HL-60 (cell line): ENCODE measurements around the gene NEDD4.

Source experiments
- DNase-seq, 2 experiments: peaks; one replicate each; pipeline ENCODE4 v3.0.0-alpha.2; 2010 to 2020; ENCODE audit warnings: low read depth in 1 of 2, low spot score in 1 of 2
- H3K27ac ChIP-seq: fragments of 250-450 bp; sonication (Bioruptor Pico); replicated peaks from 2 replicates; pipeline ENCODE4 v1.5.1; 2020; ENCODE audit warnings: mild to moderate bottlenecking, moderate library complexity
- H3K27me3 ChIP-seq: fragments of 250-450 bp; sonication (Bioruptor Pico); 2 replicates; pipeline ENCODE4 v1.5.1; 2021; ENCODE audit warnings: mild to moderate bottlenecking, moderate library complexity; ENCODE audit not compliant: insufficient read depth, poor library complexity, severe bottlenecking
- H3K4me3 ChIP-seq: replicated peaks from 2 replicates; pipeline ENCODE4 v1.5.1; 2011; ENCODE audit warnings: mild to moderate bottlenecking, control low read depth, low read length; ENCODE audit not compliant: insufficient read depth
- CTCF ChIP-seq: IDR thresholded peaks from one replicate; pipeline ENCODE4 v1.5.1; 2011; ENCODE audit warnings: low read length, control low read depth, inconsistent platforms; ENCODE audit not compliant: insufficient read depth
- GABPA ChIP-seq: IDR thresholded peaks from 2 replicates; pipeline ENCODE4 v1.6.1; 2012; ENCODE audit warnings: low read depth
- POLR2AphosphoS5 ChIP-seq: IDR thresholded peaks from 2 replicates; pipeline ENCODE4 v1.6.1; 2012; ENCODE audit warnings: low read depth
- REST ChIP-seq: IDR thresholded peaks from 2 replicates; pipeline ENCODE4 v1.6.1; 2012; ENCODE audit warnings: low read depth; ENCODE audit not compliant: insufficient replicate concordance
- SPI1 ChIP-seq: IDR thresholded peaks from 2 replicates; pipeline ENCODE4 v1.6.1; 2012; ENCODE audit warnings: low read depth, mild to moderate bottlenecking, borderline replicate concordance

NEDD4 gene

GRCh38 chr15:55873024-55873720, 120.2 kb downstream of the NEDD4 start:
- Histone ChIP-seq H3K4me3 (no peak overlapping the region), H3K27me3 (no peaks in the 10 kb centered on the region), H3K27ac (no peak overlapping the region)
- TF ChIP-seq SPI1: no peak
- no peak for TF ChIP-seq GABPA
- TF ChIP-seq POLR2AphosphoS5: no peak
- no peak for TF ChIP-seq REST
- TF ChIP-seq CTCF: no peak
- DNase-seq: no peak

GRCh38 chr15:55872471-55872870, 120.9 kb downstream of the NEDD4 start:
- H3K27ac ChIP-seq: no peak overlapping the region
- H3K27me3 ChIP-seq: no peaks in the 10 kb centered on the region
- TF ChIP-seq POLR2AphosphoS5 (no peak), REST (no peak), GABPA (no peak), SPI1 (no peak), CTCF (no peak)
- DNase-seq: no peak
- H3K4me3 ChIP-seq: no peak overlapping the region

- no peak overlapping the region for H3K27ac ChIP-seq
- no peak for DNase-seq
- TF ChIP-seq POLR2AphosphoS5 (no peak), REST (no peak), GABPA (no peak), CTCF (no peak), SPI1 (no peak)
- no peak overlapping the region for H3K4me3 ChIP-seq
- H3K27me3 ChIP-seq: no peaks in the 10 kb centered on the region
These were observed 123.8 kb downstream of the NEDD4 start for GRCh38 chr15:55869660-55870059.
